G401 (cell line): Measurements from ENCODE around the gene TGFBR3. TPM values are rescaled to one million over a fixed set of nuclear protein-coding genes. Genes with fewer than 3 reads are reported as not detected.

Experiments
- DNase-seq: peaks from one replicate; pipeline ENCODE4 v3.0.0-alpha.2; 2015; ENCODE audit warnings: low spot score
- in situ Hi-C: cut with HindIII; loops from 2 replicates; pipeline ENCODE4 v1.10.0; 2016; ENCODE audit warnings: low sequenced_read_pairs, mixed read lengths
- total RNA-seq: library from RNA; depleted of rRNA; stranded (reverse); fragments of >200 nt; shearing (Covaris generic); gene quantifications from 2 replicates; pipeline ENCODE4 v1.2.3, GENCODE V29; 2014

TGFBR3 gene
- total RNA-seq, 1 experiment from 2014 or later = 33.6 TPM

- no peak for DNase-seq
- in situ Hi-C loops = no loop called here
Observed at GRCh38 chr1:91711504-91712247, 174.3 kb downstream of the TGFBR3 start.

- in situ Hi-C loops = no loop called here
- no peak for DNase-seq
Observed at GRCh38 chr1:91710261-91710660, 175.7 kb downstream of the TGFBR3 start.

- in situ Hi-C loops = no loop called here
- DNase-seq = no peak
Observed at GRCh38 chr1:91708691-91709090, 177.3 kb downstream of the TGFBR3 start.

- in situ Hi-C loops = no loop called here
- no peak for DNase-seq
Observed at GRCh38 chr1:91707890-91708218, 178.1 kb downstream of the TGFBR3 start.

- no peak for DNase-seq
- in situ Hi-C loops = no loop called here
Observed at GRCh38 chr1:91707114-91707889, 178.6 kb downstream of the TGFBR3 start.

- in situ Hi-C loops = no loop called here
- no peak for DNase-seq
Observed at GRCh38 chr1:91706140-91706957, 179.6 kb downstream of the TGFBR3 start.

GRCh38 chr1:91704746-91705145, 181.2 kb downstream of the TGFBR3 start:
- DNase-seq = no peak
- in situ Hi-C loops = no loop called here

- in situ Hi-C loops = no loop called here
- no peak for DNase-seq
Observed at GRCh38 chr1:91703095-91703494, 182.9 kb downstream of the TGFBR3 start.

GRCh38 chr1:91701472-91701869, 184.5 kb downstream of the TGFBR3 start:
- no peak for DNase-seq
- in situ Hi-C loops = no loop called here

DNA sequence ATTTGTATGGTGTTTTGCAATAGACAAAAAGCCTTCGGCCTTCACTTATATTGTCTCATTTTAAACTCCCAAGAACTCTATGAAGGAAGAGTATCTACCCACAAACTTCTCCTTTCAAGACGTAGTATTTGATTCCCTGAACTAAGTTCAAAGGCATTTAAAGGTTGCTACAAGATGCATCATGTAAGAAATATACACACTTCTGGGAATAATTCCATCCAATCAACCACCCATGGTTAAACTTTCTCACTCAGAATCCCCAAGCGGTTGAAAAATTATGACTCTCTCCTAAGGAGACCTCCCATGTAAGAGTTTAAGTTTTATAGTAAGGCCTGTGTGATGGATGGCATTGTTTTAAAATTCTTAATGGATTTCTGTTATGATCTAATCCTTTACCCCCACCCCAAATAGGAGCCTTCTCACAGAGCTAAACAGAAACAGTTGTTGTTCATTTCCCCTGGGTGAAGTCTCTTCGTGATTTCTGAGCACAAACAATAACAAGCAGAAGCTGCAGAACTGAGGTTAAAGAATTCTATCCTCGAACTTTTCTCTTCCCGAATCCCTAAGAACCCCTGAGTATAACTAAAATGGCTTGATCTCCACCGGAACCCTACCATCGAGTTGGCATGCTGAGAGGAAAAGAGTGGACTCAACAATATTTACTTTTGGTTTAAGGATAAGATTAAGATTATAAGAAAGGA, 185.0 kb downstream of the TGFBR3 start:
- in situ Hi-C loops = no loop called here

DNA sequence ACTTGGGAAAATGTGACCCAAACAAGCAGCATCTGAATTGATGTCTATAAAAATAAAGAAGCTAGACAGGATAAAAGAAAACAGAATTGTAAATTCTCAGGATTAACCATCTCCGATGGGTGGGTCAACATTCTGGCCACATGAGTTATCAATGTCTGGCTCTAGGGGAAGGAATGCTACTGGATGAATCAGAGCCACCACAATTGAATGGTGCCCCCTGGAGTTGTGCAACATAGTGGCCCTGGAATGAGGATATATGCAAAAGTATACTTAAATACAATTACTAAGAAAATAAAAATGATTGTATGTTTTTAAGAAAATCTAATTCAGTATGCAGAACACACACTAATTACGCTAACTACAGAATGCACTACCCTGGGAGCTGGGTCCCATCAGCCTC, 185.6 kb downstream of the TGFBR3 start:
- in situ Hi-C loops = no loop called here
- DNase-seq = no peak

More for the DNA sequence above, 185.0 kb downstream of the TGFBR3 start:
- DNase-seq = no peak

DNA sequence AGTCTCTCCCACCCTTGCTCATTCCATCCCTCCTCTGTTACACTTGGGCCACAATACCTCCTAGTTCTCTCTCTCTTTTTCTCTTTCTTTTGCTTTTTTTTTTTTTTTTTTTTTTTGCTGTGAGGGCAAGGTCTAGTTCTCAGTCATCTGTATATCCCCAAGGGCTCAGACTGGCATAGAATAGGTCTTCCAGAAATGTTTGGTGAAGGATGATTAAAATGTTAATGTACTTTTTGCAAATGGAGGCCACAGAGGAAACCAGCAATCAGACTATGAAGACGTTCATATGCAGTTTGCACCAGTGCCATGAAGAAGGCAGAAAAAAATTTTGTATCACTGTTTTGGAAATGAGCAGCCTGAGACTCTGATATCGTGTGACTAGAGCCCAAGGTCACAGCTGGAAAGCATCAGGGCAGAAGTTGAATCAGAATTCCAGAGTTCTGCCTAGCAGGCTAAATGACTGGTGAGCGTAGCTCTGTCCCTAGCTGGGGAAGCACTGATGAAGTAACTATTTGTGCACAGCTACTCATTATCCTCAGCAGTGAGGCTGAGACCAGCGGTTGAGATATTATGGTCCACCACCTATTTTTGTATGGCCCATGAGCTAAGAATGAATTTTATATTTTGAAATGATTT, 186.5 kb downstream of the TGFBR3 start:
- in situ Hi-C loops = no loop called here
- no peak for DNase-seq

DNA sequence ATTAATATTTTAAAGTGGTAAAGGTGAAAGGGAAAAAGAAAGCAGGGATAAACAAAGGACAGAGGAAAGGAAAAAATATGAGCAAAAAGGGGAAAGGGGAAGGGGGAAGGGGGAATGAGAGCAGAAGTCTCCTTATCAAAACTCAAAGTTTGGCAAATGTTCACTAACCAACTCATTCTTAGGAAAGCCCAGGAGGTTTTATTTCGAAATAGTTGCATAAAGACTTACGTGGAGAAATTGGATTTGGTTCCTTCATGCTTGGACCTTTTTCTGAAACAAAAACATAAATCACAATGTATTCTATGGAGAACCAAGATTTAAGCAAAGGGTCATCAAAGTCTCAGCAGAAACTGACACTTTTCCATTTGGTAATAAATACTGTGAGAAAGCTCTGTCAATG, 188.1 kb downstream of the TGFBR3 start:
- in situ Hi-C loops = no loop called here
- no peak for DNase-seq

GRCh38 chr1:91697416-91697815, 188.5 kb downstream of the TGFBR3 start:
- in situ Hi-C loops = no loop called here
- no peak for DNase-seq

GRCh38 chr1:91696321-91696720, 189.6 kb downstream of the TGFBR3 start:
- in situ Hi-C loops = no loop called here
- DNase-seq = no peak

GRCh38 chr1:91693557-91693956, 192.4 kb downstream of the TGFBR3 start:
- DNase-seq = no peak
- in situ Hi-C loops = no loop called here

GRCh38 chr1:91691525-91691924, 194.4 kb downstream of the TGFBR3 start:
- no peak for DNase-seq
- in situ Hi-C loops = no loop called here

GRCh38 chr1:91689641-91690481, 196.1 kb downstream of the TGFBR3 start:
- in situ Hi-C loops = no loop called here
- no peak for DNase-seq
